ENCODE data around the gene TRAPPC11. TPM values are rescaled to one million over a fixed set of nuclear protein-coding genes. Genes with fewer than 3 reads are reported as not detected.

TRAPPC11 gene
- total RNA-seq, 1 experiment from 2014 or later: 32.2 TPM

DNA sequence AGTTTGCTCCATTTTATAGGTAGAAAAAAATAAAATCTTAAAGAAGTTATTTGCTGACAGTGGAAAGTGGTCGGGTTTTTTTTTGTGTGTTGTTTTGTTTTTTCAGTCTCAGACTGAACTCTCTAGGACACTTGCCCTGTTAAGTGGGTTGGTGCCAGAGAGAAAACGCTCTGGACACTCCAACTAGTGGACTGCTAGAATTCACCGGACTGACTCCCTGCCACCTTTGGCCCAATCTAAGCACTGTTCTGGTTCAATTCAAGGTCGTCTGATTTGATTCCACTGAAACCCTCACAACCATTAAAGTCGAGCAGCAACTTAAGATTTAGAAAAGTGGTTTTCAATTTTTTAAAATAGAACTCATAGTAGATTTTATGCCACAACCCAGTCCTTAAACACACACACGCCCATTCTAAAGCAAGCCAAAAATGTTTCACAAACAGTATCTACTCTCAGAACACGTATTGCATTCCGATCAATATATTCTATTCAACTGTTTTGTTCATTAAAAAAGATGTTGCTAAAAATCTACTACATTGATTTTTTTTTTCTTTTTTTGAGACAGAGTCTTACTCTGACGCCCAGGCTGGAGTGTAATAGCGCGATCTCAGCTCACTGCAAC, 27.4 kb upstream of the TRAPPC11 start:
- Mint-ChIP-seq H3K36me3 (ENCODE audit: insufficient read depth in 1 of 3, low read depth in 3 of 3) (no peaks in the 10 kb centered on the region), H3K4me1 (peaks cover 22 to 26% of the 10 kb centered on the region in 2 experiments), H3K9me3 (no peaks in the 10 kb centered on the region), H3K27me3 (ENCODE audit: low read depth) (peaks cover 1% of the 10 kb centered on the region; the same call in 1 of the 2 replicates), H3K27ac (no peak overlapping the region), H3K4me3 (no peak overlapping the region)
- no peak overlapping the region for H2AK5ac ChIP-seq (ENCODE audit: insufficient read length, low read length)
- H3K23ac ChIP-seq (ENCODE audit: insufficient read length, low read depth, low read length): no peak overlapping the region
- no peak overlapping the region for H2BK15ac ChIP-seq (ENCODE audit: low read depth, low read length)
- no peaks in the 10 kb centered on the region for H3K23me2 ChIP-seq (ENCODE audit: insufficient read length, low read depth, low read length, poor library complexity, severe bottlenecking)
- no peak overlapping the region for H3K18ac ChIP-seq (ENCODE audit: insufficient read length, low read depth, low read length)
- H2BK120ac ChIP-seq (ENCODE audit: low read depth, low read length, poor library complexity, severe bottlenecking): no peak overlapping the region
- no peak overlapping the region for H3K4me2 ChIP-seq (ENCODE audit: insufficient read depth, insufficient read length, low read length)
- H2AFZ ChIP-seq (ENCODE audit: low read length): no peak overlapping the region
- no peak overlapping the region for H3K56ac ChIP-seq (ENCODE audit: insufficient read length, low read depth, low read length)
- no peak overlapping the region for H2BK5ac ChIP-seq (ENCODE audit: insufficient read length, low read length)
- no peak overlapping the region for H3K27ac ChIP-seq (ENCODE audit: insufficient read length, low read depth, low read length)
- H3T11ph ChIP-seq (ENCODE audit: low read length): no peak overlapping the region
- TF ChIP-seq, protein P1, sequence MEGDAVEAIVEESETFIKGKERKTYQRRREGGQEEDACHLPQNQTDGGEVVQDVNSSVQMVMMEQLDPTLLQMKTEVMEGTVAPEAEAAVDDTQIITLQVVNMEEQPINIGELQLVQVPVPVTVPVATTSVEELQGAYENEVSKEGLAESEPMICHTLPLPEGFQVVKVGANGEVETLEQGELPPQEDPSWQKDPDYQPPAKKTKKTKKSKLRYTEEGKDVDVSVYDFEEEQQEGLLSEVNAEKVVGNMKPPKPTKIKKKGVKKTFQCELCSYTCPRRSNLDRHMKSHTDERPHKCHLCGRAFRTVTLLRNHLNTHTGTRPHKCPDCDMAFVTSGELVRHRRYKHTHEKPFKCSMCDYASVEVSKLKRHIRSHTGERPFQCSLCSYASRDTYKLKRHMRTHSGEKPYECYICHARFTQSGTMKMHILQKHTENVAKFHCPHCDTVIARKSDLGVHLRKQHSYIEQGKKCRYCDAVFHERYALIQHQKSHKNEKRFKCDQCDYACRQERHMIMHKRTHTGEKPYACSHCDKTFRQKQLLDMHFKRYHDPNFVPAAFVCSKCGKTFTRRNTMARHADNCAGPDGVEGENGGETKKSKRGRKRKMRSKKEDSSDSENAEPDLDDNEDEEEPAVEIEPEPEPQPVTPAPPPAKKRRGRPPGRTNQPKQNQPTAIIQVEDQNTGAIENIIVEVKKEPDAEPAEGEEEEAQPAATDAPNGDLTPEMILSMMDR (conservative IDR thresholded peaks at IDR 0.05): no peak
- no peaks in the 10 kb centered on the region for H3K79me2 ChIP-seq (ENCODE audit: insufficient read depth, low read length)
- no peak overlapping the region for H4K8ac ChIP-seq (replicated peaks; ENCODE audit: insufficient read length, low read depth, low read length)
- H2BK12ac ChIP-seq (ENCODE audit: insufficient read length, low read depth, low read length): no peak overlapping the region
- H4K20me1 ChIP-seq (ENCODE audit: control insufficient read depth, insufficient read depth, insufficient read length): no peaks in the 10 kb centered on the region
- no peak for DNase-seq
- H3K4ac ChIP-seq (ENCODE audit: low read depth, low read length): no peak overlapping the region
- H4K5ac ChIP-seq (ENCODE audit: insufficient read length, low read depth, low read length): no peak overlapping the region
- no peak overlapping the region for H2BK20ac ChIP-seq (ENCODE audit: low read depth, low read length, poor library complexity, severe bottlenecking)
- H3K9ac ChIP-seq (ENCODE audit: extremely low read depth, insufficient read length, low read length): no peak overlapping the region
- 100% methylated on average over 1 of the region's 11 CpGs for WGBS (ENCODE audit: extremely low coverage, insufficient read length, low lambda C conversion rate)
- no peaks in the 10 kb centered on the region; the same call in 1 of the 2 replicates for H3K4me1 ChIP-seq (ENCODE audit: insufficient read depth, low read length)
- no peak overlapping the region for H3K14ac ChIP-seq (ENCODE audit: insufficient read depth, low read length)
- no peak overlapping the region for H4K91ac ChIP-seq (ENCODE audit: insufficient read length, low read depth, low read length)
- no peaks in the 10 kb centered on the region for H3K79me1 ChIP-seq (ENCODE audit: insufficient read depth, low read depth, low read length, poor library complexity, severe bottlenecking)
- no peaks in the 10 kb centered on the region for H3K9me3 ChIP-seq (ENCODE audit: control insufficient read depth, low read depth, low read length)
- H3K27me3 ChIP-seq (ENCODE audit: insufficient read depth, low read length): no peaks in the 10 kb centered on the region

All from H9 (cell line).